ENCODE data around the gene SIPA1L2.
A peak's percentile ranks its signal among the peaks of the same experiment; 100 is the strongest.
"Not testable (repeated sequence)": the region's sequence is repeated elsewhere in the genome, so short reads cannot be mapped to it uniquely, and the experiment has no call there.

The SIPA1L2 gene

DNA sequence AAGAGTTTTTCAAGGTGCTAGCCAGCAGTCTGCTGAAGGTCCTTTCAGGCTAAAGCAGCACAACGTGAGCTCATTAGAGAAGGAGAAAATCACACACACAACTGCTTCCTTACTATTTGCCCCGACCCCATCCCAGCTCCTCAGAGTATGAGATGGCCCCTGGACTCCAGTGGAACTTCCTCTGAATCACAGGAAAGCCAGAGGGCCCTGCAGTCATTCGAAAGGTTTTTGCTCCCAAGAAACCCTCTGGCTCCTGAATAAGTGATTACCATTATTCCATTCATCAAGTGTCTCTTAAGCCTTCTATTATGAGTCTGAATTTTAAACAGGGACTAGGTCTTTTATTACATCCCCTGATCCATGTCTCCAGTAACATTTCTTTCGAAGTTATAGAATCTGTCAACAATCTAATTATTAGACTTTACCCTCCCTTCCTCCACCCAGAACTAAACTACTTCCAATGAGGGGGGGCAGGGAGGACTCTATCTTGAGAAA lies 14.6 kb downstream of the SIPA1L2 start:
- DNase-seq: no peak

- no peak for DNase-seq
Measured at GRCh38 chr1:232614811-232615210, 15.1 kb downstream of the SIPA1L2 start.

DNA sequence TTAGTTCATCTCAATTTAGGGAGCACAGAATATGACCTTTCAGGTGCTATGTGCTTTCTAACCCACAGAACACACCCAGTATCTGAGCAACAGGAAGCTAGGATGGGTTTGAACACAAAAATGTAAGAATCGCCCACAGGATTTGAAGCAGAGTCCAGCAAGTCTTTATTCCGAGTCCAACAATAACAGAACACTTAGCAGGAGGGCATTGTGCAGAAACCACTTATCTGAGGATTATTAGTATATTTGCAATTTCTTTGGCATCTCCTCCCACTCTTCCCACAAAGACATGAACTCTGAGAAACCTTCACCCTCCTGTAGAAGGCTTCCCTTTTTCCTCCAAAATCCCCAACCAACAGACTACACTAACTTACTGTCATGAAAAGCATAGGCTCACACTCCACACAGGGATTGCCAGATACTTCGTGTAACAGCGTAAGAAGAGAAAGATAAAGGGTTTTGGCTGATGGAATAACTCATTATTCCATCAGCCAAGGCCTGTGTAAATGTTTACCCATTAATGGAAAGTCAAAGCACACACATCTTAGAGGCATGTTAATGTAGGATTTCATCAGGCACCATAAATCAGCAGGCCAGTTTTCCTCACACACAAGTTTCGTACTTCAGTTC lies 16.1 kb downstream of the SIPA1L2 start:
- no peak for DNase-seq

- DNase-seq: not testable (repeated sequence)
Measured at GRCh38 chr1:232612836-232613235, 17.1 kb downstream of the SIPA1L2 start.

DNA sequence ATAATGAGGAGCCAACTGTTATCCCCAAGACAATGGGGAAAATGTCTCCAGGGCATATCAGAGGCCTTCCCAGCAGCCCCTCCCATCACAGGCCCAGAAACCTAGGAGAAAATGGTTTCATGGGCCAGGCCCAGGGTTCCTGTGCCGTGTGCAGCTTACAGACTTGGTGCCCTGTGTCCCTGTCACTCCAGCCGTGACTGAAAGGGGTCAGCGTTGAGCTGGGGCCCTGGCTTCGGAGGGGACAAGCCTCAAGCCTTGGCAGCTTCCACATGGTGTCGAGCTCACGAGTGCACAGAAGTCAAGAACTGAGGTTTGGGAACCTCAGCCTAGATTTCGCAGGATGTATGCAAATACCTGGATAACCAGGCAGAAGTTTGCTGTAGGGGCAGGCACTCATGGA lies 18.1 kb downstream of the SIPA1L2 start:
- no peak for DNase-seq

GRCh38 chr1:232610902-232611745 lies 18.8 kb downstream of the SIPA1L2 start:
- peak in 1 of 2 donors; percentile 79 for DNase-seq

DNA sequence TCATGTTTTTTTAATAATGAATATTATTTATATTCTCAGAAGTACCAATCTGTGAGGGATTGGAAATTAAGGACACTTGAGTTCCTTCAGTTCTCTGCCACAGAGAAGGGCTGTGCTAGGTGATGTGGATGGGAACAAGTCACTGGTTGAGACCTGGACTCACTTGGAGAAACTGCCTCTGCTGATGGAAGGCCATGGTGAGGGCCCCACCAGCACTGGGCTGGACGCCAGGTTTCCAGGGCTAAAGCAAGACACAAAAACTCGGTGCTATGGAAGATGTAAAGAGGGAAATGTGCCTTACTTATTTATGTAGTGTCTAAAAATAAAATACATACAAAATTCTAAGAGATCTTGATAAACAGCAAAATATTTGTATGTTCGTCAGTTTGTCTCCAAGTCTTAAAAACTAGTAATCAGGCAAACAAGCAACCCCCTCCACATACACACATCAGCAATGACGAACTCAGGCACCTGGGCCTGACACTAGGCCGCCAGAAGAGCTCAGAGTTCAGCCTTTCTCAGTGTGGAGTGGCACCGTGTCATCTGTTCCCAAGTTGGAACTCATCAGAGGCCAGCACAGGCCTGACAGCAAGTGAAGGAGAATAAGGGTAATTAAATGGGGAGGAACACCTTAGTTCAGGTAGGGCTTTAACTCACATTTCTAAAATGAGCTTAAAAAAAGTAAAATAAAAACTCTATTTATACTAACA lies 19.6 kb downstream of the SIPA1L2 start:
- no peak for DNase-seq

- no peak for DNase-seq
Measured at GRCh38 chr1:232608427-232608826, 21.5 kb downstream of the SIPA1L2 start.

GRCh38 chr1:232602622-232603021 lies 27.3 kb downstream of the SIPA1L2 start:
- DNase-seq: no peak

- no peak for DNase-seq
Measured at GRCh38 chr1:232600424-232601258, 29.3 kb downstream of the SIPA1L2 start.

- DNase-seq: no peak
Measured at GRCh38 chr1:232599178-232600041, 30.5 kb downstream of the SIPA1L2 start.

GRCh38 chr1:232598837-232599177 lies 31.1 kb downstream of the SIPA1L2 start:
- DNase-seq: no peak

DNA sequence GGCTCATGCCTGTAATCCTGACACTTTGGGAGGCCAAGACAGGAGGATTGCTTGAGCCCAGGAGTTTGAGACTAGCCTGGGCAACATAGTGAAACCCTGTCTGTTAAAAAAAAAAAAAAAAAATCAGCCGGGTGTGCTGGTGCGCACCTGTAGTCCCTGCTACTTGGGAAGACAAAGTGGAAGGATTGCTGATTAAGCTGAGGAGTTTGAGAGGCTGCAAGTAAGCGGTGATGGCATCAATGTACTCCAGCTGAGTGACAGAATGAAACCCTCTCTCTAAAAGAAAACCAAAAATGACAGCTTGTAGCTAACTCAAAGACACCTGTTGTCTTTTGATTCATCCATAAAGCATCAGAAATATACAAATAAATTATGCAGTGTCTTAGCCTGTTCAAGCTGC lies 31.8 kb downstream of the SIPA1L2 start:
- DNase-seq: no peak

DNA sequence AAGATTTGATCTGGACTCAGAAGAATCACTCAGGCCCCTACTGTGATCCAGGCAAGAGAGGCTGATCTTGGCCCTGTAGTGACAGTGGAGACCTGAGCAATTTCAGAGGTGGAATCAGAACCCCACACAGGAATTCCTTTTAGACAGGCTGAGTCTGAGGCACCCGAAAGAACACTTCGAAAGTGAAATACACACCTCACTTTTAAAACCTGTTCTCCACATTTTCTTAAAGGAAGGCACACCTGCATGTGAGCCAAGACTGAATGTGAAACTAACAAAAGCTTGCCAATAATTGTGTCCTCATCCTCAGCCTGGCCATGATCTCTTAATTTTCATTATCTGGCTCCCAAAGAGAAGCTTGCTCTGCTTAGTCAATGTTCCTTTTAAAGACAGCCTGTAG lies 32.2 kb downstream of the SIPA1L2 start:
- DNase-seq: no peak

DNA sequence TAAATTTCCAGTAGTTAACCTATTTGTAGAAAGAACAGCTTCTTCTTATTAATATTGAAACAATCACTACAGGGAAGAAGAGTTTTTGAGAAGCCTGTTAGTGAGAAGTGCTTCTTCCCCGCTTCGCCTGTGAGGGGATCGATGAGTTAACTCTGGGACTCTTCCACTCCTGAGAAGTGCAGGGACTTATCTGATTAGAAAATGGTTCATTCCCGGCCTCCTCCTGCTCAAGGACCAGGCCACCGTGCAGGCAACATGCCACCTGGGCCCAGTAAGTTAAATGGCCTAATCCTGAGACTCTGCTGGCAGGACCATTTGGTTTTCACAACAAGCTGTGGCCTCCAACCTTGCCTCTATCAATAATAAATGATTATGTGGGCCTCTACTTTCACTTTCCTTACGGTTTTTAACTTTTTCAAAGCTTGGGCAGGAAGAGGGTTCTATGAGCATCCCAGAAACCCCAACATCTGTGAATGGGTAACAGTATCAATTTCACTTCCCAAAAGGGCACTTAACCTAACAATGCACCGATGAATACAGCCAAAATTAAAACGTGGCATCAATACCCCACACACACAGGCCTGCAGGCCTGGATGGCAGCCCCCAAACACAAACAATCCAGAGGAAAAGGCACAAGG lies 33.1 kb downstream of the SIPA1L2 start:
- no peak for DNase-seq

DNA sequence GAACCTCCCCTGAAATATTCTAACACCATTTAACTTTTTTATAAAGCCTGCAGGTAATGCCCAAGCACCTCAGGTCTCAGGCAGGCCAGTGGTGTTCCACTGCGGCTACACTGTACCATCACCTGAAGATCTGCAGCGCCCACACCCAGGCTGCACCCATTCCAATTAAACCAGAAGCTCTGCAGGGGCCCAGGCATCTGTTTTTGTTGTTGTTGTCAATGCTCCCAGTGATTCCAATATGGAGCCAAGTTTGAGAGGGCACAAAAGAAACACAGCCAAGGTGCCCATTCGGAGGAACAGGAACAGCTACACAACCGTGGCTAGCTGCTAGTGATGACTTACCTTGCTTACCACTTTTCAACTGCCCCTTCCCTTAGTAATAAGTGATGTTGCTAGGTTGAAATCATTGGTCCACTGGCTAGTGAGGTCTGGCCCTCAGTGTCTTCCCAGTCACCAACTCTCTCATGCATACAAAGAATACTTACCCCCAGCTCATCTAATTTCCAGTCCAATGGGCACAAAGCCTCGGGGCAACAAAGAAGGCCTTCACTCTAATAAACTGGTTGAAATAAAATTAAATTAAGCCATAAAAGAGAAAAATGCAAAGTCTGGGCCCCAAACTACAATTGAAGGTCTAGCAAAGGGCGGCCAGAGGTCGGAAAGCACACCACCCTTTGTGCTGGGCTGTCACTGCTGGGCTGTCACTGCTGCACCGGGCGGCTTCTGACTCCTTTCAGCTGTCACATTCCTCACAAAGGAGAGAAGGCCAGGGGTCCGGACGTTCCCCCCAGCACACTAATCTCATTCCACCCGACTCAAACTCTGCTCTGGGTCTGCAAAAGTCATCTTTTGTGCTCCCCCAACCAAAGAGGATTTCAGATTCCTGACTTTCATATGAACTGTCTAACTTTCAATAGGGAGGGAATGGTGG lies 34.9 kb downstream of the SIPA1L2 start:
- no peak for DNase-seq

GRCh38 chr1:232593717-232594502 lies 36.0 kb downstream of the SIPA1L2 start:
- DNase-seq: no peak

DNA sequence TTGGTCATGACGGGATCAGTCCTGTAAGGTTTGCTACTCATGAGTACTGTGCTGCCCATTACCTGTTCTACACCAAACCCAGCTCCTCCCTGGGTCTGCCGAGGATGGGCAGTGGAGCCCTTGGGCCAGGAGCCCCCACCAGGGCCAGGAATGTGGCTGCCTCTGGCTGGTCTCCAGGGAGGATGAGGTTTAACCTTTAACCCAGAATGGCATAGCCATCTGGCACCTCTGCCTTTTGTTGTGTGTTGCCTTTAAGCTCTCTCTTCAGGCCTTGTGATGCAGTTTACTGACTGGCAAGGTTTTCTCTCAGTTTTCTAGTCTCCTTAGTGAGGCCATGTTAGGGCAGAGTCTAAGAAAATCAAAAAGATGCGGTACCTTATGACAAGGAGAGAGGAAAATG lies 38.6 kb downstream of the SIPA1L2 start:
- no peak for DNase-seq

DNA sequence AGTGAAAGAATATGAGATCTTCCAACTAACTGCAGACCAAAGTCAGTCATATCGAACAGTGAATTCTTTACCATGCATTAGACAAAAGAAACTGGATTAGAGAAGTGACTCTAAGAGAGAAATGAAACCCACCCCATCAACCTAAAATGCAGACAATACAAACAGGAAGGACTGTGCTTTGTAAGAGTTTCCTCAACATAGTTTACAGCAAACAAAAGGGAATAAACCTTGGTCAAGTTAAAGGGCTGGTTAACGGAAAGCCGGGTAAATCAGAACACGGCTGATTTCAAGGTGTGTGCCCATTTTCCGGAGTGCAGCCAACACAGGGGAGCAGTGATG lies 39.2 kb downstream of the SIPA1L2 start:
- peak in 1 of 2 donors; percentile 9 for DNase-seq

All from bone marrow (tissue), 2 donors.